Stimulated activated CD4-positive, alpha-beta T cell treated with anti-CD3 and anti-CD28 coated beads, TNF-alpha, amount 100 ng/mL, for 4 hours (primary cell): ENCODE data around the gene RPL6.
A peak's percentile ranks its signal among the peaks of the same experiment; 100 is the strongest.
"Not testable (repeated sequence)": the region's sequence is repeated elsewhere in the genome, so short reads cannot be mapped to it uniquely, and the experiment has no call there.

ENCODE experiments used
- DNase-seq, 3 experiments: peaks; one replicate each; pipeline ENCODE4 v3.0.0-alpha.2; 2020; ENCODE audit warnings: low read depth in 3 of 3

The RPL6 gene

DNA sequence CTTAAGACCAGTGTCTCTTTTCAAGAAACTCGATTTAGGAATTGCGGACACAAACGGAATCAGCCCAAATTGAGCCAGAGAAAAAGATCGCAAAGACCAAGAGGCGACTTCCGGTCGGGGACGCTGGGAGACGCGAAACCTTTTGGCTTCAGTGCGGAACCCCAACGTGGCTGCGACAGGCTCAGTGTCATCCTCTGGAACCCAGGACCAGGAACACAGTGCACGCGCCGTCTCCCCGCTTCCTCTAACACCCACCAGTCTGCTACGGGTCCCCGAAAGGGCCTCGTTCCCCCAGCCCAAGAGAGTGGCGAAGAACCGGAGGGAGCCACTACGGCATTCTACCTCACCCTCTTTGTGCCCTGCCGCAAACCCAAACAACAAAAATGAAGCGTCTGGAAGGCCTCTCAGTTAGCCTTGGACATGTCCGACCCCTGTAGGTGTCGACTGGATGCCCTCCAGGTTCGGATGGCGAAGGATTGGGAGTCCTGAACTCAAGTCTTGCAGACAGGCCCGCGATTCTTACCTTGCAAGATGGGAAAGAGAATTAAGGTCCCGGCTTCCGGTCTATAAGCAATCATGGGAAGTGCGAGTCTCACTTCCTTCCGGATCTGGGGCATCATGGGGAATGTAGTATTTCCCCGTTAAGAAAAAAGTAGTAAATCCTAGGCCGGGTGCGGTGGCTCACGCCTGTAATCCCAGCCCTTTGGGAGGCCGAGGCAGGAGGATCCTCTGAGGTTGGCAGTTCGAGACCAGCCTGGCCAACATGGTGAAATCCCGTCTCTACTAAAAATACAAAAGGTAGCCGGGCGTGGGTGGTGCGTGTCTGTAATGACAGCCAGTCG, at the start of gene RPL6:
Gene RPL6, minus strand, starts transcription at position 542 of the 842 bp plus-strand sequence. CDS start 949 bp downstream, outside the sequence.
- peak; percentile 58 to 60 (median 59) for DNase-seq

DNA sequence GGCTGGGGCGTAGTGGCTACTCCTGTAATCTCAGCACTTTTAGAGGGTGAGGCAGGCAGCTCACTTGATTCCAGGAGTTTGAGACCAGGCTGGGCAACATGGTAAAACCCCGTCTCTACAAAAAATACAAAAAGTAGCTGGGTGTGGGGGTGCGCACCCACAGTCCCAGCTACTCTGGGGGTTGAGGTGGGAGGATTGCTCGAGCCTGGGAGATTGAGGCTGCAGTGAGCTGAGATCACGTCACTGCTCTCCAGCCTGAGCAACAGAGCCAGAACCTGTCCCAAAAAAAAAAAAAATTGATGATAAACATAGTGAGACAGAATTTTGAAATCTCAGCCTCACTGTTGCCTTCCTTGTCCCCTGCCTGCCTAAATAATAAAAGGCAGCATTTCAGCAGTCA, 49.3 kb upstream of the RPL6 start:
- no peak for DNase-seq

DNA sequence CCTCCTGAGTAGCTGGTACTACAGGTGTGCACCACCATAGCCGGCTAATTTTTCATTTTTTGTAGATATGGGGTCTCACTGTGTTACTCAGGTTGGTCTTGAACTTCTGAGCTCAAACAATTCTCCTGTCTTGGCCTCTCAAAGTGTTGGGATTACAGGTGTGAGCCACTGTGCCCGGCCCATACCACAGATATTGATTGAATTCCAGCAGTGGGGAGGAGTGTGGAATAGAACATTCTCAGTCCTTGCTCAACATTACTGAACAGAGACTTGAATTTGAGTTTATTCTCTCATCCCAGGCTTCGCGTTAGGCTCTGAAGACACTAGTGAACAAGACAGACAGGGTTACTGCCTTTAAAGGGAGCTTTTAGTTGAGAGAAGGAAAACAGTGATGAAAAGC, 48.9 kb upstream of the RPL6 start:
- DNase-seq = no peak

DNA sequence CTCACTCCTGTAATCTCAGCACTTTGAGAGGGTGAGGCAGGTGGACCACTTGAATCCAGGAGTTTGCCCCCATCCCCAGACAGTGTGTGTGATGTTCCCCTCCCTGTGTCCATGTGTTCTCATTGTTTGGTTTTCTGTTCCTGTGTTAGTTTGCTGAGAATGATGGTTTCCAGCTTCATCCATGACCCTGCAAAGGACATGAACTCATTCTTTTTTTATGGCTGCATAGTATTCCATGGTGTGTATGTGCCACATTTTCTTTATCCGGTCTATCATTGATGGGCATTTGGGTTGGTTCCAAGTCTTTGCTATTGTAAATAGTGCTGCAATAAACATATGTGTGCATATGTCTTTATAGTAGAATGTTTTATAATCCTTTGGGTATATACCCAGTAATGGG, 47.7 kb upstream of the RPL6 start:
- DNase-seq = not testable (repeated sequence)

DNA sequence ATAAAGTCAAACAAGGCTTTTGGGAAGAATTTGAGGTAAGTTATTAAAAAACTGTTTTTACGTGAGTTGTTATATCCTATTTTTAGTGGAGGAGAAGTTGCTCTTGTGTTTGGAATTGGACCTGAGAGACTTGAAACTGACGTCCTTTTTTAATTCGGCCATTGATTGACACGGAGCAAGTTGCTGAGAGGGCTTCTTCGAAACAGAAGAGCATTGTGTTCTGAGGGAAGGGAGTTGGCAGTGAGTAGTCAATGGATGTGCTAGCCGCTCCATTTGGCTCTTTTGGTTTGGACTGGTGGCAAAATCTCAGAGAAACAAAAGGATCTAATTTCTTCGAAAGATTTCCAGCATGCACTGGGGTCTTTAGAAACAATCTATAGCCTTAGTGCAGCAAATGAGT, 46.6 kb upstream of the RPL6 start:
- no peak for DNase-seq

DNA sequence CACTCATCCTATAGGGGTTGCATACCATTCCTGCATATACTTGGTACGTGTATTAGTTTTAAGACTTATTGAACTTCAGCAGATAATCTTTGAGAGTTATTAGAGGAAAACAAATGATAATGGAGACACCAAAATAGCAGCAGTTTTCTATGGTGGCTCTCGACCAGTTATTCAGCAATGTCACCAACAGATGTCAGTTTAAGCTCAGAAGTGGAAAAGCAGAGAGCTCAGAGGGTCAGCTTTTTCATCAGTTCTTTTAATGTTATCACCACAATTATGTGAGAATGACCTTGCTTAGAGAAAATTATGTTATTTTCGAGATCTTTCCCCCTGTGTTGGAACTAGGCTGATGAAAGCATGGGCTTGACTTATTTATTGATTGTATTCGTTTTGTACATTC, 41.3 kb upstream of the RPL6 start:
- no peak for DNase-seq

DNA sequence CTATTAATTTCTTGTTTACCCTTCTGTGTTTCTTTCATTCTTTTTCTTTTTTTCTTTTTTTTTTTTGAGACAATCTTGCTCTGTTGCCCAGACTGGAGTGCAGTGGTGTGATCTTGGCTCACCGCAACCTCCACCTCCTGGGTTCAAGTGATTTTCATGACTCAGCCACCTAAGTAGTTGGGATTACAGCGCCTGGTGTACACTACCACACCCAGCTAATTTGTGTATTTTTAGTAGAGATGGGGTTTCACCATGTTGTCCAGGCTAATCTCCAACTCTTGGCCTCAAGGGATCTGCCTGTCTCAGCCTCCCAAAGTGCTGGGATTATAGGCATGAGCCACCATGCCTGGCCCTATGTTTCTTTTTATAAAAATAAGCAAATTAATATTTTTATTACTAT, 38.8 kb upstream of the RPL6 start:
- not testable (repeated sequence) for DNase-seq

DNA sequence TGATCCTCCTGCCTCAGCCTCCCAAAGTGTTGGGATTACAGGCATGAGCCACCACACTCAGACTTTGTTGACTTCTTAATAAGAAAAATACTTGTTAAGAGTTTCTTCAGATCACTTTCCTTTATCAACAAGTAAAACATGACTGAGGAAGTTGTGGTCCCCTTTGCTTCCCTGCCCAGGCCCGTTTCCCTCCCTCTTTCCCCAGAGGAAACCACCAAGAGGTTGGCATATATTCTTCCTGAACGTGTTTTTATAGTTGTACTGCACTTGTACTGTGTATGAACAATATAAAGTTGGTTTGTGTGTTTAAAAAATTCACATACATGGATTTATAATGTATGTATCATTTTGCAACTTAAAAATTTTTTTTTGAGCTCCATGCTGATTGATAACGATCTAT, 37.7 kb upstream of the RPL6 start:
- no peak for DNase-seq

DNA sequence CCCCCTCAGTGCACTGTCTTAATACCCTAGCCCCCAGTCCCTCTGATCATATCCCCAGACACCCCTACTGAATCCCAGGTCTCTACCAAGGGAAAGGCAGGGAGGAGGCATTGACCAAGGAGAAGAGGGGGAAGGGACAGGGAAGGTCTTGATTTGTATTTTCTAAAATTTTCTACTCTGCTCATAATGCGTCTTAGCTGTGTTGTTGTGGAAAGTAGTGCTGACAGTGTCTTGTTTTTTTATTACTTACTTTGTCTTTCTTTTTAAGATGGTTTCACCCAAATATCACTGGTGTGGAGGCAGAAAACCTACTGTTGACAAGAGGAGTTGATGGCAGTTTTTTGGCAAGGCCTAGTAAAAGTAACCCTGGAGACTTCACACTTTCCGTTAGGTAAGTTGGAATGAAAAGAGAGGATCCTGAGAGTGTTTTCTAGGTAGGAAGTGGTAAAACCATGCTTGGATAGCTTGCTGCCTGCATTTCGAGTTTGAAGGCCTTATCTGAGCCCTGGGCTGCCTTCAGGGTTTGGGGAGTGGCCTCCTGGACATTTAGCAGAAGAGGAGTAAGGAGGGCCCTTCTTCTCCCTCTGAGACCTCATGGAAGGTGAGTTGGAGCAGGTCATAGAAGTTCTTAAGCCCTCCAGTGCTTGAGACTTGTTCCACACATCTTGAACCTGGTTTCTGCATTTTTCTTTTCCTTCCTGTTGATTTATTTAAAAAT, 36.8 kb upstream of the RPL6 start:
- DNase-seq = no peak

DNA sequence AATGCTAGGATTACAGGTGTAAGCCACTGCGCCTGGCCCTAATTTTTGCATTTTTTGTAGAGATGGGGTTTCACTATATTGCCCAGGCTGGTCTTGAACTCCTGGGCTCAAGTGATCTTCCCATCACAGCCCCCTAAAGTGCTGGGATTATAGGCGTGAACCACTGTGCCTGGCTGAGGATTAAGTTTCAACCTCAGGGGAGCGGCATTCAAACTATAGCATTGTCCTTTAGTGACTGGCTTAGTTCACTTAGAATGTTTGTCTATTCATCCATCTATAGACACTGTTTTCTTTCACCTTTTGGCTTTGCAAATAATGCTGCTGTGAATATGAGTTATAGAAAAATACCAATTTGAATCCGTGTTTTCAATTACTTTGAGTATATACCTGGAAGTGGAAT, 34.5 kb upstream of the RPL6 start:
- DNase-seq = no peak

DNA sequence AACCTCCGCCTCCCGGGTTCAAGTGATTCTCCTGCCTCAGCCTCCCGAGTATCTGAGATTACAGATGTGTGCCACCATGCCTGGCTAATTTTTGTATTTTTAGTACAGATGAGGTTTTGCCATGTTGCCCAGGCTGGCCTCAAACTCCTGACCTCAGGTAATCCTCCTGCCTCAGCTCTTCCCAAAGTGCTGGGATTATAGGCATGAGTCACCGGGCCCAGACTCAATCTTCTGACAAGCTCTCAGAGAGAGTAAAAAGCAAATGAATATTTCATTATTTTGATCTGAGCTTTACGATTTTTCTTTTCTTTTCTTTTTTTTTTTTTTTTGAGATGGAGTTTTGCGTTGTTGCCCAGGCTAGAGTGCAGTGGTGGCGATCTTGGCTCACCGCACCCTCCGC, 31.2 kb upstream of the RPL6 start:
- not testable (repeated sequence) for DNase-seq

DNA sequence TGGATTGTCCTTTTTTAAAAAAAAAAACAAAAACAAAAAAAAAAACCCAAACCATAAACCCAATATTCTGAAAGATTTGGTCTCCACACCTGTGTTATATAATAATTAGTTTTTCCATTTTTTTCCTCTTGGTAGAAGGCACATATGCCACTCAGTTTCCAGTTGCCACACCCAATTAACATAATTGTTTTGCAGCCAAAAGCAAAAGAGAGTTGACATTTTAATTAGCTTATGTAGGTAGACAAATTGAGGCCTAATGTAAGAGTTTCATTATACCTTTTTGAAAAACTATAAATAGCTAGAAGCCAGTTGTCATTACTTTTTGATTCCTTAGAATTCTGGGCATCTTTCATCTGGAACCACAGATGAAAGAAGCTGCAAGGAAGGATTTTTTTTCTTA, 30.4 kb upstream of the RPL6 start:
- no peak for DNase-seq

DNA sequence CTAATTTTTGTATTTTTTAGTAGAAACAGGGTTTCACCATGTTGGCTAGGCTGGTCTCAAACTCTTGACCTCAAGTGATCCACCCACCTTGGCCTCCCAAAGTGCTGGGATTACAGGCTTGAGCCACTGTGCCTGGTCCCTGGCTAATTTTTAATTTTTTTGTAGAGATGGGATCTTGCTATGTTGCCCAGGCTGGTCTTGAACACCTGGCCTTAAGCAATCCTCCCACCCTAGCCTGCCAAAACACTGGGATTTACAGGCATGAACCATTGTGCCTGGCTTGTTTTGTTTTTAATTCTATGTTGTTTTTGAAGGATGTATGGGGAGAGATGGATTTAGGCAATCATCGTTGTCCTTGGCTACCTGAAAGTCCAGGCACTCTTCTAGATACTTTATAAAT, 29.2 kb upstream of the RPL6 start:
- not testable (repeated sequence) for DNase-seq

DNA sequence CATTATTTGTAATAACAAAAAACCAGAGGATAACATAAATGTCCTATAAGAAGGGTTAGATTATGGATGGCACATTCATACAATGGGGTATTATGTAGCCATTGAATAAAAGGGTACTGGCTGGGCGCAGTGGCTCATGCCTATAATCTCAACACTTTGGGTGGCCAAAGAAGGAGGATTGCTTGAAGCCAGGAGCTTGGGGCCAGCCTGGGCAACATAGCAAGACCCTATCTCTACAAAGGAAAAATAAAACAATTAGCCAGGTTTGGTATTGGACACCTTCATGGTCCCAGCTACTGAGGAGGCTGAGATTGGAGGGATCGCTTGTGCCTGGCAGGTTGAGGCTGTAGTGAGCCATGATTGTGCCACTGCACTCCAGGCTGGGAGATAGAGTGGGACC, 24.1 kb upstream of the RPL6 start:
- DNase-seq = no peak

DNA sequence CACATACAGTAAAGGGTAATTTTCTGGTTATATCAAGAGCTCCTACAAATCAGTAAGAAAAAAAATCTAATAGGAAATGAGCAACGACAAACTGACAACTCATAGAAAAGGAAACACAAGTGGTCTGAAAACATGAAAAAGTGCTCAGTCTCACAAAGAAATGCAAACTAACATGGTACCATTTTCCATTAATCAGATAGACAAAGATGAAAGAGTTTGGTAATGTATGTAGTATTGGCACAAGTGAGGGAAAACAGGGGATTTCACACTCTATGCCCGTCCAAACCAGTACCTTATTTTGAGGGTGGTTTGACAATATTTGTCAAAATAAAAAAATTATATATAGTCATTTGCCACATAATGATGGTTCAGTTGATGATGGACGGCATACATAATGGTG, 22.6 kb upstream of the RPL6 start:
- no peak for DNase-seq

DNA sequence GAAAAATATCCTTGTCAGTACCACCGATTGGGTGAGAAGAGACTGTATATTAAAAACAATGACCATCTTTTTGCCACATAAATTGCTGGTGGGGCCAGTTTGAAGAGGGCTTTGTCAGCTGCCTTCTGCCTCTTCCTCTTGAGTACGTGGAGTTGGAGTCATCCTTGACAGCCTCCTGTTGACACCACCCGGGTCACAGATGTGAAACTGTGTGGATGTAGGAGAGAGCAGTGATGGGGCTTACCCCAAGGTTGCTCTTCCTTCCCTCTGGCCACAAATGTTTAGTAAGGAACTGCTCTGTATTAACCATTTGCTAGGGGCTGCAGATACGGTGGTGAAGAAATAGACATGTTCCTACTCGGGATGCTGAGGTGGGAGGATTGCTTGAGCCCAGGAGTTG, 21.5 kb upstream of the RPL6 start:
- DNase-seq = no peak

DNA sequence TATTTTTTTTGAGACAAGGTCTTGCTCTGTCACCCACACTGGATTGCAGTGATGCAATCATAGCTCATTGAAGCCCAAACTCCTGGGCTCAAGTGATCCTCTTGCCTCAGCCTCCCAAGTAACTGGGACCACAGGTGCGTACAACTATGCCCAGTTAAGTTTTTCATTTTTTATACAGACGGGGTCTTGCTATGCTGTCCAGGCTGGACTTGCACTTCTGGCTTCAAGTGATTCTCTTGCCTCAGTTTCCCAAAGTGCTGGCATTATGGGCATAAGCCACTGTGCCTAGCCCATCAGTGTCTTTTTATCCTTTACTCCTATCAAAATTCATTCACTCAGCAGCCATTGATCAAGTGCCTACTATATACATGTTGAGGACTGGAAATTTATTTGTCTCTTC, 18.4 kb upstream of the RPL6 start:
- DNase-seq = no peak

DNA sequence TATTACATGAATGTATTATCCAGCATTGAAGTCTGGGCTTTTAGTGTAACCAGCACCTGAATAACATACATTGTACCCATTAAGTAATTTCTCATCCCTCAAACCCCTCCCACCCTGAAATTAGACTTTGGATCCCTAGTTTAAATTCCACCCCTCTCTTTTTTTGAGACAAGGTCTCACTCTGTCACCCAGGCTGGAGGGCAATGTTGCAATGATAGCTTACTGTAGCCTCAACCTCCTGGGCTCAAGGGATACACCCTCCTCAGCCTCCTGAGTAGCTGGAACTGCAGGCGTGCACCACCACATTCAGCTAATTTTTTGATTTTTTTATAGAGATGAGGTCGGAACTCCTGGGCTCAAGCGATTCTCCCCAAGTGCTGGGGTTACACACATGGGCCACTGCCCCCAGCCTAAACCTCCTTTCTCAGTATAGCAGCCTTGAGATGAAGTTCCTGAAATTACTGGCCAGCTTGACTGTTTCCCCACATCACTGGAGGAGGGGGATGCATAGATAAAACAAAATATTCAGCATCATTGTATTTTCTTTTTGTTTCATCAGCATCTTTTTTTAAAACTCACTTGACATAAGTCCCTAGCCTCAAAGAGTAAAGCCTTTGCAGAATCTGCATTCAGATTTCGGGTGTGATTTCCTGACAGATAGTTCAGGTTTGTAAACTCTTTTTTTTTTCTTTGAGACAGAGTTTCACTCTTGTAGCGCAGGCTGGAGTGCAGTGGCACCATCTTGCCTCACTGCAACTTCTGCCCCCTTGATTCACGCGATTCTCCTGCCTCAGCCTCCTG, 16.4 kb upstream of the RPL6 start:
- DNase-seq = no peak

DNA sequence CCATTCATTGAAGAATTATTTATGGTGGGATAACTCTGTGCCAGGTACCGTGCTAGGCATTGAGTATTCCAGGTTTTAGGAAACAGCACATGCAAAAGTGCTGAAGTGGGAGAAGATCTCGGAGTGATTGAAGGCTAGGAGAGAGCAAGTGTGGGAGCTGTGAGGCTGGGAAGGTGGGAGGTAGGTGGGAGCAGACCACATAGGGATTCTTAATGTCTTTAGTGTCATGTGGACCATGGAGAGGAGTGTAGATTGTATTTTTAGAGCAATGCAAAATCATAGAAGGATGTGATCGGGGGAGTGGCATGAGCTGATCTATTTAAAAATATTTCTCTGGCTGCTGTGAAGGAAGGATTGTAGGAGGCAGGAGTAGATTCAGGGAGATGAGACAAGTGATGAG, 14.7 kb upstream of the RPL6 start:
- DNase-seq = no peak

DNA sequence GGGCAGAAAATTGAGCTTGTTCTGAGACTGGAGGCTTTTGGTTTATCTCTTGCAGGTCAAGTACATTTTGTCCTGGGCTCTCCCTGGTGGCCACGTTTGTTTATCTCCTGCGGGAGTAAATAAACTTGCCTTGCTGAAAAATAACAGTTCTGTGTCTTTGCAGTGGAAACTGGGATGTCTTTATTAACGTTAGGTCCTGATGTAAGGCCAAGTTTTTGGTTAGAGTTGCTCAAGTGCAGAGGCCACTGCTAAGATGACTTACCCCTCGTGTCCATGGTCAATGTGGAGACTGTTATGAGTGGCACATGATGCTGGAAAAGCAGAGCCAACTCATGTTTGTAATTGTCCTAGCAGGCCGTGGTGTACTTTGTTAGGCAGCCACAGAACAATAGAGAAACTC, 13.1 kb upstream of the RPL6 start:
- DNase-seq = no peak

DNA sequence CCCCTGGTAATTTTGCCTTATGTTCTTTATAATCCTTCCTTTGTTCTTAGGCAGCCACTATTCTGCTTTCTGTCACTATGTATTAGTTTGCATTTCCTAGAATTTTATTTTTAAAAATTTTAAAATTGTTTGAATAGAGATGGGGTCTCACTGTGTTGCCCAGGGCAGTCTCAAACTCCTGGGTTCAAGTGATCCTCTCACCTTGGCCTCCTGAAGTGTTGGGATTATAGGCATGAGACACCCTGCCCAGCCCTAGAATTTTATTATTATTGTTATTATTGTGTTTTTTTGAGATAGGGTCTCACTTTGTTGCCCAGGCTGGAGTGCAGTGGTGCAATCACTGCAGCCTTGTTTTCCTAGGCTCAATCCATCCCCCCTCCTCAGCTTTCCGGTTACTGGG, 12.0 kb upstream of the RPL6 start:
- no peak for DNase-seq

DNA sequence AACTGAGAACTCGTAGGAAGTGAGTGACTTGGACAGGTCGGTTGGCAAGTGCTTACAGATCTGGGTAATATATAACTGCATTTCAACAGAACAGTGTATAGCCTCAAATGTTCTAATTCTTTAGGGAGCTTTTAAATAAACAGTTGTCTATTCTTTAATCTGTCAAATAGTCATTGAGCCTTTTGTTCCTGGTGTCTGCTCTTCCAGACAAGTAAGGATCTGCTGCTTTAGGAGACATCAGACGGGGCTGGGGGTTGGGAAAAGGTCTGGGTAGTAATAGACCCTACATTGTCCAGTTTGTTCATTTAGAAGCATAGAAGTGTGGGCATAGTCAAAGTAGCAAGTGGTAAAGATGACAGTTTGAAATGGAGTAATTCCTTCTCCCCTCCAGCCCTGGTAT, 11.3 kb upstream of the RPL6 start:
- DNase-seq = no peak
